HG03159 (cell line): ENCODE results near the gene PC.

Experiments used
- ATAC-seq: cut with Tn5 transposase; IDR thresholded peaks from one replicate; pipeline ENCODE4 v1.9.1; 2021; ENCODE audit warnings: mild to moderate bottlenecking, moderate library complexity; ENCODE audit not compliant: unreplicated experiment

Gene PC

DNA sequence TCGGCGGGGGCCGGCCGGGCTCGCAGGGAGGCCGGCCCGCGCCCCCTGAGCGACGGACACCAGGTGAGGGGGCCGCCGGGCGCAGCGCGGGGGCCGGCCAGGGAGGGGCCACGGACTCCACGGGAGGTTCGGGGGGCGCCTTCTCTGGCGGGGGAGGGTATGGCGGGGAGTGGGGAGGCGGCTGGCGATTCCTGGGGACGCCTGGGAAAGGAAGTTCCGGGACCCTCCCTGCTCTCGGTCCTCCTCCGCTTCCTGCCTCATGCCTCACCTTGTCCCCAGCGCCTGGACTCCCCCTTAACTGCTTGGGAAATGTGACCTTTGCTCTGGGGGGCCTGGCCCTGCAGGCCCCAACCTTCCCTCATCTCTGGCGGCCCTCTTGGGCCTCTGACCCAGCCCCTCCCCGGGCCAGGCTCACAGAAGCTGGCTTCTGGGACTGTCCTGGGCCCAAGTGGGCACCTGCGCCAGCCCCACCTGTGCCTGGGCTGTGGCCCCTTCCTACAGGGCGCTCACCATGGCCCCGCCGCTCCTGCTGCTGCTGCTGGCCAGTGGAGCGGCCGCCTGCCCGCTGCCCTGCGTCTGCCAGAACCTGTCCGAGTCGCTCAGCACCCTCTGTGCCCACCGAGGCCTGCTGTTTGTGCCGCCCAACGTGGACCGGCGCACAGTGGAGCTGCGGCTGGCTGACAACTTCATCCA is 100.8 kb downstream of the PC start:
- no peak for ATAC-seq

- ATAC-seq: peak; percentile 15
These were observed 101.5 kb downstream of the PC start, which contains the start of gene LRFN4 for GRCh38 chr11:66856496-66857233. TSS of gene LRFN4 (plus strand) at chr11:66857064. CDS start at chr11:66857745, 681 bp downstream.

DNA sequence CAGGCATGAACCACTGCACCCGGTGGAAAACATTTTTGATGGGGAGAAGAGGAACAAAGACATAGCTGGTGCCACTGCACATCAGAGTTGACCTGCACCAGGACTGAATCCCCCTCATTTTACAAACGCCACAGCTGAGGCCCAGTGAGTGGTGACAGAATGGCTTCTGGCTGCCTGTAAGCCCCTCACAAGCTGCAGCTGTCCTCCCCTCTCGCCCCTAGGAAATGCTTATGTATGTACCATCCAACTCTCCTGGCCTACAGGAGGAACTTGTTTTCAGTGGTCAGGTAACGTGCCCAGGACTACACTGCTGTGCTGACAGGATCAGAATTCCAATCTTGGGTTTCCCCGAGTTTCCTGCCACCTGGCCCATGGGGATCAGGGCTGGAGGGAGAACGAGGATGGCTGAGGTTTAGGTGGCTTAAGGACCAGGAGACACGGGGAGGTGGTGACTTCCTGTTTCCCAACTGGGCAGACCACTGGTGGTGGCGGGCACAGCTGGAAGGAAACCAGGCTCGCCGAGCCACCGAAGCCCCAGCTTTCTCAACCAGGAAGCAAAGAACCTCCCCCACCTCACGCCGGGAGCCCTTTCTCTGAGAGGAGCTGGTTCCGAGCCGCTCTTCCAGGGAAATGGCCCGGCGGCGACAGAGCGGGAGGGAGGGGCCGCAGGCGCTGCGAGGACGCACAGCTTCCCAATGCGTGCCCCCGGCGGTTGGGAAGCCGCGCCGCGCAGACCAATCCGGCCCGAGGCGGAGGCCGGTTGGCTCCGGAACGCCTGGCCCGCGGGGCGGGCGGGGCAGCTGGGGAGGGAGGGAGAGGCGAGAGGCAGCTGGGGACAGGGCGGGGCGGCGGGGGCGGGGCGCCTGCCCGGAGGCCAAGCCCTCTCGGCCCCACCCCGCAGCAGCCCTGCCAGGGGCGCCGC is 102.3 kb downstream of the PC start:
- peak; percentile 47 for ATAC-seq

DNA sequence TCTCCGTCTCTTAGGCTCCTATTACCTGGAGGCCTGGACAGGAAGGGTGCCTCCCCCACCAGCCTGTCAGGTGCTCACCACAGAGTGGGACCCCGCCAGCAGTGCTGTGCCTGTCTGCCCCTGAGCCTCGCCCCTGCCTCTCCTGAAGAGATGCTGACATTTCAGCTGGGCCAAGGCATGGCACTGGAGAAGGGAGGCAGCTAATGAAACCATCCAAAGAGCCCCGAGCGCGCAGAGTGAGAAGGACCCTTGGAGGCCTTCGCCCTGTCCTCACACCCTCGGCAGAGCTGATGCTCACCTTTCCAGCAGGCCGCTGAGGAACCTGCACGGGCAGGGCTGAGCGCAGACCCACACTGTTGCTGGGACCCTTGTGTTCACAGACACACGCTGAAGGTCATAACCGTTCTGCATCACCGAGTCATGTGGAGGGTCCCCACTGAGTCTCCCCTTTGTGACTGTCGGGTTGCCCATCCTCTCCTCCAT is 103.4 kb downstream of the PC start:
- ATAC-seq: no peak

- no peak for ATAC-seq
These were observed 103.9 kb downstream of the PC start for GRCh38 chr11:66854231-66854661.

DNA sequence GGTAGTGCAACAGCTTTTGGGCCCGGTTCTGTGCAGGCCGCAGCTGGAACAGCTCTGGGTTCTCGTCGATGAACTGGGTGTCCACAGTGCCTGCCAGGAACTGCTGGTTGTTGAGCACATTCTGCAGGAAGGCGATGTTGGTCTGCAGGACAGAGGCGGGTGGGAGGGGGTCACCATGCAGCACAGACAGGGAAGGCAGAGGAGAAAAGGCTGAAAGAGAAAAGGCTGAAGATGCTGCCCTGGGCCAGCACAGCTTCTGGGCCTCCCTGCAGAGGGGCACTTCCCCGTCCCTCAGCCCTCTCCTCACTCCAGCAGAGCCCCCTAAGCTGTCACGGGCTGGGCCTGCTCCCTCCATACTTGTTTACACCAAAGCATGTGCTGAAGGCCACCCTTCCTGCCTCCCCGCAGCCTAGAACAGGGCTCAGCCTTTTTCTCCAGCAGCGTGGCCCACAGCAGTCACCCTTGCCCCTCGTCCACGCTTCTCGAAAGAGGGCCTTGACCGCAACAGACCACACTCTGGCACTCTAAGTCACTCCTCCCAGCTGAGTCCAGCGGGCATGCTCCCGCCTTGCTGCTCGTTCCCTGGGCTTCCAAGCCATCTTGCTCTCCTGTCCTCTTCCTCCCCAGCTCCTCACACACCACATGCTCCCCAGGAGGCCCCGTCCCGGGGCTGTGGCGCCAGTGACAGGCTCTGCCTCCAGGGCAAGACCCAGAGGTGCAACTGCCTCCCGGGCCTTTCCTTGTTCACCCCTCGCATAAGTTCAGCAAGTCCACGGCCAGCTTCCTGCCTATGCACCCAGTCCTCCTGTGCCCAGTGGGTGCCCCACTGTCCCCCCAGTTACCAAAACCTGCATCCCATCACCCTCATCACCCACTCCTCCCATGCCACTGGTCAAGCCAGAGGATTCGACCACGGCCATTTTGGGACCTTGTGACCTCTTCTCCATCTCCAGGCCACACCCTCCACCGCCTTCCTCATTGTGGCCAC is 104.6 kb downstream of the PC start:
- ATAC-seq: no peak

DNA sequence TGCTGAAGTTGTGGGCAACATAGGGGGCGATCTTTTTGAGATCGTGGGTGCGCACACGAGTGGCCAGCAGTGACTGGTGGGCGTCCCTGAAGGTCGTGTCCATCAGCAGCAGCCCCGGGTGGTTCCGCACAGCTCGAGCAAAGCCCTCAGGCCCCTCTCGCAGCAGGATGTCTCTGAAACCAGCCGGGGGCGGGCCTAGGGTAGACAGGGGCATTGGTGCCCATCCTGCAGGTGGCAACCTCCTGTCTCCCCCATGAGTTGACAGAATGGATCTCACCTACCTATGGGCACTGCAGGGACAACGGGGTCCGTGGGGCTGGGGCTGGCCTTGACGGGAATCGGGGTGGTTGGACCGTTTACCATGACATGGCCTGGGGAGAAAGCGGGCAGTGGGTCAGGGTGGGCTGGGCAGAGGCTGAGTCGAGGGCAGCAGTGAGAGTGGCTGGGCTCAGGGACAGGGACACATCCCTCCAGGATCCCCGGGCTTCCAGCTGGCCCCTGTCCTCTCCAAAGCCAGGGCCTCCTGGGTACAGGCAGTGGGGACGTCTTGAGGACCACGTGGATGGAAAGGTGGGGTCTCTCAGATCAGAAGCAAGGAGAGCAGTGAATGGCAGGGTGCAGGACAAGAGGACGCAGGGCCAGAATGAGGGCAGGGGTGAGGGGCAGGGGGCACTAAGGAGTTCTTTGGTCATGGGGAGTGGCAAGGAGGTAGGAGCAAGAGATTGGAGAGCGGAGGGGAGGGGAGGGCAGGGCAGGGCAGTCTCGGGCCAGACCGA is 105.5 kb downstream of the PC start:
- ATAC-seq: no peak

DNA sequence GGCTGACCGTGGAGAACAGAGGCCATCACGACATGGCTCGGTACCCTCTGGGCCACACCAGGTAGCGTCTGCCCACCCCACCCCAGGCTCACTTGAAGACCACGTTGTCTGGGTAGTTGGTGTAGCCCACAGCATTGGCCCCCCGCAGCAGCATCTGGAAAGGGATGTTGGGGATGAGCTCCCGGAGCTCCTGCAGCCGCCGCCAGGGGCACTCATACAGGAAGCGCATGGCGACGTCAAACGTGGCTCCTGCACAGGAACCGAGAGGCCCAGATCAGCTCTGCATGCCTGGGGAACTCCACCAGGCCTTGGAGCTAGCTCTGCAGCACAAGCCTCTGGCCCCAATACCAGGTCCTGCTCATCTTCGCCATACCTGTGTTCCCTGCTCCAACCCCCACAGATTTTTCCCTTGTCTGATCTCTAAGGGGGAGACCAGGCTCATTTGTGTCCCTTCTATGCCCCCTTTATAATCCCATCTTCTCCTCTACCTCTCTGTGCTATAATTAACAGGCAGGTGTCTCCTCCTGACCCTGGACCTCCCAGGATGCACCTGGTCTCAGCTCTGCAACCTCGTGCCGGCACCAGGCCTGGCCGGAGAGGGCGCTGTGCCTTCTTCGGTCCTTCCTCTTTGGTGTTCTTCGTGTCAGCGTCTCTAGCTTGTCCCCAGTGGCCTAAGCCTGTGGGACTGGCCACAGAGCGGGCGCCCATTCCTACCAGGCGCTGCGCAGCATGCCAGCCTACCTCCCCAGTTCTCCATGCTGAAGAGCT is 106.3 kb downstream of the PC start:
- no peak for ATAC-seq

- no peak for ATAC-seq
These were observed 107.0 kb downstream of the PC start for GRCh38 chr11:66851239-66851596.

DNA sequence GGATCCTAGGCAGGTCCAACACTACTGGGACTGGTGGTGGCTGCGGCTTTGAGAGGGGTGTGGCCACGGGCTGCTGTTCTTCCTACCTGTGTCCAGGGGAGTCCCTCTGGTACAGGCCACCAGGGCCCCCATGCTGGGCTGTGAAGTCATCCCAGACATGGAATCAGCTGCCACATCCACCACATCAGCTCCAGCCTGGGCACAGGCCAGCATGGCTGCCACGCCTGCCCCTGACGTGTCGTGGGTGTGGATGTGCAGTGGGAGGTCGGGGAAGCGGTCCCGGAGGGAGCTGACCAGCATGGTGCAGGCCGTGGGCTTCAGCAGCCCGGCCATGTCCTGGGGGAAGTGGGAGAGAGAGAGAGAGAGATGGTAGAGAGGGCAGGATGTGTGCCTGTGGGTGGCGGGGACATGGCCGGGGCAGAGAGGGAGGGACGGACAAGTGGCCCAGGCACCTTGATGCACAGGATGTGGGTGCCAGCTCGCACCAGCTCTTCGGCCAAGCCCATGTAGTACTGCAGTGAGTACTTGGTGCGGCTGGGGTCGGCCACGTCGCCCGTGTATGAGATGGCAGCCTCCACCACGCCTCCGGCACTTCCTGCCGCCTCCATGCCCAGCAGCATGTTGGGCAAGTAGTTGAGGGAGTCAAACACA is 107.5 kb downstream of the PC start:
- ATAC-seq: no peak

GRCh38 chr11:66850235-66850587 is 108.0 kb downstream of the PC start:
- ATAC-seq: no peak

DNA sequence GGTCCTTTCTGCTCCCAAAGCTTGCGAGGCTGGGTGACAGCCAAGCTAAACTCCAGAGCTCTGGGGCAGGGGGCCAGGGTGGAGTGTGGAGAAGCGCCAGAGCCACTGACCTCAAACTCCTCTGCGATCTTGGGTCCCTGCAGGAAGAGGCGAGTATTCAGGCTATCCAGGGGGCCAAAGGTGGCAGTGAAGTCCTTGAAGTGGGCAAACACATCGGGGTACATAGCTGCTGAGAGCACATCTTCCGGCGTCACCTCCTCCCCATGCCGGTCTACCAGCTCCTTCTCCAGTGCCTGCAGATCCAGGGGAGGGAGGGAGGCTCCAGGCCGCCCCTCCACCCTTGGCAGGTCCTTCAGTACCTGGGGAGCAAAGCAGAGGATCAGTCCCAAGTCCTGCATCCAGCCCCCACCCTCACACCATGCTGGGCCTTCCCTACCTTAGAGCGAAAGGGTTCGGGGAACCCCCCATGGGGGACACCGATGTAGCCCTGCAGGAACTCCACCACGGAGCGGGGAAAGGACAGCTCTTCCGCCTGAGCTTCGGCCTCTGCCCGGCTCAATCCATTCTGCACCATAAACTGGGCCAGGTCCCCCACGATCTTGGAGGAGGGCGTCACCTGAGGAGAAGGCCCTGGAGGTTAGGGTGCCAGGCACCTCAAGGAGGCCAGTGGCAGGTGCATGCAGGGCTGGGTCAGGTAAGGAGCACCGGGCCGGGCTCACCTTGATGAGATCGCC is 108.5 kb downstream of the PC start:
- ATAC-seq: no peak

- no peak for ATAC-seq
These were observed 109.3 kb downstream of the PC start for GRCh38 chr11:66848671-66849500.

- no peak for ATAC-seq
These were observed 110.5 kb downstream of the PC start for GRCh38 chr11:66847461-66848232.

- ATAC-seq: no peak
These were observed 111.5 kb downstream of the PC start for GRCh38 chr11:66846671-66847091.

DNA sequence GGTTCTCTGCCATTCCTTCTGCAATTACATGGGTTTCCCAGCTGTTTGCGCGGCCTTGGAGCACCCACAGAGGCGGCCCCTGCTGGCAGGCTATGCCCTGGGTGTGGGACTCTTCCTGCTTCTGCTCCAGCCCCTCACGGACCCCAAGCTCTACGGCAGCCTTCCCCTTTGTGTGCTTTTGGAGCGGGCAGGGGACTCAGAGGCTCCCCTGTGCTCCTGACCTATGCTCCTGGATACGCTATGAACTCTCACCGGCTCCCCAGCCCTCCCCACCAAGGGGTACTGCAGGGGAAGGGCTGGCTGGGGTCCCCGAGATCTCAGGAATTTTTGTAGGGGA is 112.3 kb downstream of the PC start:
- no peak for ATAC-seq
